ENCODE measurements around the gene SLC26A2. TPM values are rescaled to one million over a fixed set of nuclear protein-coding genes. Genes with fewer than 3 reads are reported as not detected.

The SLC26A2 gene
- total RNA-seq, 4 donors from 2014 or later: 233 to 1,489 (median 1,023) TPM

GRCh38 chr5:149999866-150000255 lies 39.3 kb downstream of the SLC26A2 start:
- WGBS, 2 donors (ENCODE audit: low coverage in 1 of 2): 15 to 44% methylated on average over 2 to 7 of the region's 7 CpGs

GRCh38 chr5:150000256-150000989 lies 39.9 kb downstream of the SLC26A2 start, which contains the start of the genes HMGXB3 and TIGD6:
HMGXB3 (plus strand) TSS chr5:150000739; CDS start chr5:150004853, 4,114 bp downstream.
TIGD6 (minus strand) TSS chr5:150000654; CDS start chr5:149996348, 4,306 bp downstream.
- Histone ChIP-seq H3K27ac (peak within 1 kb of the TSS; percentile 93 to 99 (median 96)), H3K4me1 (peaks cover 11 to 54% (median 33%) of the 10 kb centered on the region in 4 donors), H3K9me3 (no peaks in the 10 kb centered on the region), H3K4me3 (peak within 1 kb of the TSS; percentile 75 to 99 (median 92)), H3K27me3 (no peaks in the 10 kb centered on the region), H3K36me3 (peaks cover 0 to 3% (median 0%) of the 10 kb centered on the region in 4 donors)
- TF ChIP-seq CTCF (IDR thresholded peaks at IDR 0.05) (peak in 1 of 5 experiments; percentile 17), POLR2AphosphoS5 (IDR thresholded peaks at IDR 0.05) (peak; percentile 88 to 91 (median 90)), EP300 (IDR thresholded peaks at IDR 0.05; ENCODE audit: low read depth) (no peak), POLR2A (IDR thresholded peaks at IDR 0.05) (peak; percentile 87)
- DNase-seq: peak; percentile 93
- intact Hi-C loops (cut with DNase I; ENCODE audit: low total_unique reads): no loop called here
- in situ Hi-C loops (cut with MboI; ENCODE audit: low pct_ligation_motif_present in 1 of 4, low pct_unique_long_range_greater_than_20kb in 1 of 4, low sequenced_read_pairs in 3 of 4): no loop called here
- WGBS, 2 donors (ENCODE audit: low coverage in 1 of 2): 0% methylated on average over 56 of the region's 72 CpGs; no CpG with 5 or more reads in 1 of the 2 donors

More at GRCh38 chr5:149999866-150000255, 39.3 kb downstream of the SLC26A2 start:
- no peak for DNase-seq
- H3K27me3 ChIP-seq: no peaks in the 10 kb centered on the region
- no peak for TF ChIP-seq EP300 (IDR thresholded peaks at IDR 0.05; ENCODE audit: low read depth)
- TF ChIP-seq POLR2AphosphoS5 (IDR thresholded peaks at IDR 0.05): no peak
- no peak for TF ChIP-seq POLR2A (IDR thresholded peaks at IDR 0.05)
- no peak for TF ChIP-seq CTCF (IDR thresholded peaks at IDR 0.05)
- H3K36me3 ChIP-seq: no peaks in the 10 kb centered on the region
- intact Hi-C loops (cut with DNase I; ENCODE audit: low total_unique reads): no loop called here
- peak overlapping the region; percentile 93 to 99 (median 96) for H3K27ac ChIP-seq
- H3K4me3 ChIP-seq: peak overlapping the region; percentile 75 to 99 (median 92)
- in situ Hi-C loops (cut with MboI; ENCODE audit: low pct_ligation_motif_present in 1 of 4, low pct_unique_long_range_greater_than_20kb in 1 of 4, low sequenced_read_pairs in 3 of 4): no loop called here
- peaks cover 11 to 54% (median 33%) of the 10 kb centered on the region in 4 donors for H3K4me1 ChIP-seq
- no peaks in the 10 kb centered on the region for H3K9me3 ChIP-seq

- peaks cover 0 to 10% (median 0%) of the 10 kb centered on the region in 4 donors for H3K36me3 ChIP-seq
- H3K4me1 ChIP-seq: peaks cover 11 to 48% (median 32%) of the 10 kb centered on the region in 4 donors
- no peaks in the 10 kb centered on the region for H3K9me3 ChIP-seq
- no peaks in the 10 kb centered on the region for H3K27me3 ChIP-seq
- in situ Hi-C loops (cut with MboI; ENCODE audit: low pct_ligation_motif_present in 1 of 4, low pct_unique_long_range_greater_than_20kb in 1 of 4, low sequenced_read_pairs in 3 of 4) (no loop called here), intact Hi-C loops (cut with DNase I; ENCODE audit: low total_unique reads) (no loop called here)
- 0 to 1% methylated on average over 5 to 42 of the region's 44 CpGs for WGBS, 2 donors (ENCODE audit: low coverage in 1 of 2)
- TF ChIP-seq POLR2A (IDR thresholded peaks at IDR 0.05) (no peak), EP300 (IDR thresholded peaks at IDR 0.05; ENCODE audit: low read depth) (no peak), CTCF (IDR thresholded peaks at IDR 0.05) (no peak), POLR2AphosphoS5 (IDR thresholded peaks at IDR 0.05) (no peak)
- H3K27ac ChIP-seq: peak overlapping the region; percentile 93 to 99 (median 96)
- peak; percentile 57 for DNase-seq
- peak overlapping the region; percentile 75 to 99 (median 92) for H3K4me3 ChIP-seq
Observed at GRCh38 chr5:150000990-150001659, 40.6 kb downstream of the SLC26A2 start.

Measured in transverse colon (tissue), 4 donors.